ENCODE results near the gene SGTA. TPM values are rescaled to one million over a fixed set of nuclear protein-coding genes. Genes with fewer than 3 reads are reported as not detected.

The SGTA gene
- total and polyA plus RNA-seq, 2 of the 13 experiments (the other 11 are each of a cell fraction or from before 2014, with no cell fraction given): 43.9 to 47.4 TPM

- peak; percentile 98 for TF ChIP-seq PBX3 (CRISPR knock-in tag; IDR thresholded peaks at IDR 0.05; ENCODE audit: borderline replicate concordance)
- no peak for TF ChIP-seq ZNF597 (CRISPR knock-in tag; IDR thresholded peaks at IDR 0.05)
- peak; percentile 94; the same call in 1 of the 2 replicates for TF ChIP-seq FOXO4 (CRISPR knock-in tag; conservative IDR thresholded peaks at IDR 0.05)
- TF ChIP-seq FOXK2 (IDR thresholded peaks at IDR 0.05): no peak
- TF ChIP-seq CCDC6 (CRISPR knock-in tag; IDR thresholded peaks at IDR 0.05): peak; percentile 81; the same call in 1 of the 2 replicates
- peak; percentile 98 for TF ChIP-seq ZFP36L2 (CRISPR knock-in tag; IDR thresholded peaks at IDR 0.05)
- no peak for TF ChIP-seq TCF7L2 (IDR thresholded peaks at IDR 0.05; ENCODE audit: low read depth, low read length)
- TF ChIP-seq ZBTB39 (CRISPR knock-in tag; IDR thresholded peaks at IDR 0.05): peak; percentile 95
- TF ChIP-seq ZNF83 (CRISPR knock-in tag; IDR thresholded peaks at IDR 0.05; ENCODE audit: borderline replicate concordance): 0 out of 2 replicates have a peak, but pooled peaks have one; percentile 89
- 0 out of 2 replicates have a peak, but pooled peaks have one; percentile 59 for TF ChIP-seq ONECUT2 (CRISPR knock-in tag; IDR thresholded peaks at IDR 0.05)
- TF ChIP-seq TERF1 (CRISPR knock-in tag; IDR thresholded peaks at IDR 0.05): no peak
- TF ChIP-seq ZNF232 (CRISPR knock-in tag; IDR thresholded peaks at IDR 0.05; ENCODE audit: borderline replicate concordance): peak; percentile 99
- no peak for TF ChIP-seq KAT2B (IDR thresholded peaks at IDR 0.05; ENCODE audit: borderline replicate concordance, low read depth, low read length)
- peak; percentile 78; the same call in 1 of the 2 replicates for TF ChIP-seq MED13 (CRISPR knock-in tag; IDR thresholded peaks at IDR 0.05)
- TF ChIP-seq MXD4 (CRISPR knock-in tag; IDR thresholded peaks at IDR 0.05): peak; percentile 97
- TF ChIP-seq RNF2 (conservative IDR thresholded peaks at IDR 0.05; ENCODE audit: low read depth): no peak
- peak; percentile 56; the same call in 1 of the 2 replicates for TF ChIP-seq HIC2 (CRISPR knock-in tag; IDR thresholded peaks at IDR 0.05; ENCODE audit: low read depth)
These were observed 43.3 kb downstream of the SGTA start, which contains the start of gene SLC39A3 (continued) for GRCh38 chr19:2739602-2740313.

Measured in HepG2 (cell line).